ENCODE data around the gene WASHC4. TPM values are rescaled to one million over a fixed set of nuclear protein-coding genes. Genes with fewer than 3 reads are reported as not detected.

Gene WASHC4
- 48.0 and 52.3 TPM in 2 replicates for total RNA-seq (2014; rRNA removed; shearing (Covaris generic))

- DNase-seq (ENCODE audit: low read depth) = peak; percentile 98
These were observed at the start of gene WASHC4 for GRCh38 chr12:105107494-105108371. WASHC4 (plus strand) TSS chr12:105107731; CDS start chr12:105107801, 70 bp downstream.

- no peak for DNase-seq (ENCODE audit: low read depth)
These were observed 46.7 kb upstream of the WASHC4 start for GRCh38 chr12:105060715-105061378.

- no peak for DNase-seq (ENCODE audit: low read depth)
These were observed 42.9 kb upstream of the WASHC4 start for GRCh38 chr12:105064564-105065178.

GRCh38 chr12:105067511-105068031, 40.0 kb upstream of the WASHC4 start:
- no peak for DNase-seq (ENCODE audit: low read depth)

GRCh38 chr12:105069936-105070702, 37.4 kb upstream of the WASHC4 start:
- DNase-seq (ENCODE audit: low read depth) = no peak

GRCh38 chr12:105071981-105072380, 35.5 kb upstream of the WASHC4 start:
- DNase-seq (ENCODE audit: low read depth) = no peak

- no peak for DNase-seq (ENCODE audit: low read depth)
These were observed 34.5 kb upstream of the WASHC4 start for GRCh38 chr12:105072888-105073488.

GRCh38 chr12:105076098-105076497, 31.4 kb upstream of the WASHC4 start:
- no peak for DNase-seq (ENCODE audit: low read depth)

- DNase-seq (ENCODE audit: low read depth) = no peak
These were observed 30.6 kb upstream of the WASHC4 start for GRCh38 chr12:105076913-105077312.

- no peak for DNase-seq (ENCODE audit: low read depth)
These were observed 30.1 kb upstream of the WASHC4 start for GRCh38 chr12:105077435-105077834.

- DNase-seq (ENCODE audit: low read depth) = no peak
These were observed 28.6 kb upstream of the WASHC4 start for GRCh38 chr12:105078712-105079570.

- no peak for DNase-seq (ENCODE audit: low read depth)
These were observed 24.5 kb upstream of the WASHC4 start for GRCh38 chr12:105083031-105083430.

GRCh38 chr12:105083551-105084105, 23.9 kb upstream of the WASHC4 start:
- peak; percentile 58 for DNase-seq (ENCODE audit: low read depth)

GRCh38 chr12:105084251-105085250, 23.0 kb upstream of the WASHC4 start, which contains the start of gene ALDH1L2:
ALDH1L2 (minus strand) TSS chr12:105084458; CDS start chr12:105084436, 22 bp downstream.
- DNase-seq (ENCODE audit: low read depth) = peak; percentile 83

- no peak for DNase-seq (ENCODE audit: low read depth)
These were observed 22.0 kb upstream of the WASHC4 start for GRCh38 chr12:105085501-105085900.

- DNase-seq (ENCODE audit: low read depth) = no peak
These were observed 17.7 kb upstream of the WASHC4 start for GRCh38 chr12:105089817-105090216.

- no peak for DNase-seq (ENCODE audit: low read depth)
These were observed 17.2 kb upstream of the WASHC4 start for GRCh38 chr12:105090361-105090760.

GRCh38 chr12:105091476-105092206, 15.9 kb upstream of the WASHC4 start:
- DNase-seq (ENCODE audit: low read depth) = no peak
